Liver (tissue), 9 donors: ENCODE measurements around the gene SLC1A2. TPM values are rescaled to one million over a fixed set of nuclear protein-coding genes. Genes with fewer than 3 reads are reported as not detected.

Source experiments
- DNase-seq: peaks from one replicate; pipeline ENCODE4 v3.0.0-alpha.2; 2017; ENCODE audit warnings: low spot score
- H3K27ac ChIP-seq, 2 donors: one replicate each; pipeline ENCODE4 v1.7.0; 2013; ENCODE audit warnings: inconsistent platforms in 2 of 2, low read length in 2 of 2, control low read depth in 1 of 2, low read depth in 1 of 2, mild to moderate bottlenecking in 1 of 2
- H3K27me3 ChIP-seq, 4 donors: one replicate each; pipeline versions ENCODE4 v1.6.1 to v1.7.0; 2013; ENCODE audit warnings: low read length in 3 of 4, inconsistent platforms in 1 of 4, mild to moderate bottlenecking in 1 of 4, moderate library complexity in 1 of 4; ENCODE audit not compliant: control insufficient read depth in 4 of 4, insufficient read depth in 4 of 4
- H3K36me3 ChIP-seq, 4 donors: one replicate each; pipeline versions ENCODE4 v1.6.1 to v1.7.0; 2013; ENCODE audit warnings: low read length in 3 of 4, mild to moderate bottlenecking in 3 of 4, low read depth in 1 of 4, moderate library complexity in 1 of 4; ENCODE audit not compliant: control insufficient read depth in 4 of 4, insufficient read depth in 3 of 4
- H3K4me1 ChIP-seq, 4 donors: one replicate each; pipeline versions ENCODE4 v1.6.1 to v1.7.0; 2013; ENCODE audit warnings: low read length in 3 of 4, mild to moderate bottlenecking in 3 of 4, moderate library complexity in 1 of 4; ENCODE audit not compliant: control insufficient read depth in 4 of 4, insufficient read depth in 4 of 4
- H3K4me3 ChIP-seq, 3 donors: one replicate each; pipeline versions ENCODE4 v1.6.1 to v1.7.0; 2013; ENCODE audit warnings: low read length in 3 of 3, control low read depth in 1 of 3, low read depth in 1 of 3, mild to moderate bottlenecking in 1 of 3
- H3K9ac ChIP-seq, 2 donors: one replicate each; pipeline ENCODE4 v1.7.0; 2013; ENCODE audit warnings: low read length in 2 of 2, mild to moderate bottlenecking in 2 of 2, moderate library complexity in 2 of 2, control low read depth in 1 of 2, low read depth in 1 of 2
- H3K9me3 ChIP-seq, 4 donors: one replicate each; pipeline versions ENCODE4 v1.6.1 to v1.7.0; 2013; ENCODE audit warnings: low read length in 3 of 4; ENCODE audit not compliant: control insufficient read depth in 4 of 4
- FOXA2 ChIP-seq: IDR thresholded peaks from 2 replicates; pipeline ENCODE4 v1.6.1; 2016; ENCODE audit warnings: antibody characterized with exemption
- HNF4A ChIP-seq, 2 donors: conservative IDR thresholded peaks; 2 replicates each; pipeline ENCODE4 v1.6.1; 2016; ENCODE audit warnings: antibody characterized with exemption in 2 of 2, mild to moderate bottlenecking in 2 of 2
- HNF4G ChIP-seq: IDR thresholded peaks from 2 replicates; pipeline ENCODE4 v1.6.1; 2016; ENCODE audit warnings: antibody characterized with exemption
- RAD21 ChIP-seq, 2 donors: IDR thresholded peaks; 2 replicates each; pipeline ENCODE4 v1.6.1; 2016; ENCODE audit warnings: antibody characterized with exemption in 2 of 2, mild to moderate bottlenecking in 2 of 2
- RXRA ChIP-seq, 2 donors: IDR thresholded peaks; 2 replicates each; pipeline ENCODE4 v1.6.1; 2017 to 2018; ENCODE audit warnings: antibody characterized with exemption in 2 of 2, mild to moderate bottlenecking in 1 of 2
- YY1 ChIP-seq: IDR thresholded peaks from 2 replicates; pipeline ENCODE4 v1.6.1; 2016; ENCODE audit warnings: antibody characterized with exemption, mild to moderate bottlenecking
- WGBS: extraction: QIAGEN DNeasy Blood & Tissue Kit; methylation state at CpG from one replicate; pipeline ENCODE4 v1.1.7; 2013; 5-methylcytosine and 5-hydroxymethylcytosine counted together
- polyA plus RNA-seq, 2 donors: library from polyadenylated mRNA; stranded (reverse) in 1 of 2; unstranded in 1 of 2; fragments of 200-250 nt in 1 of 2; fragments of >200 nt in 1 of 2; fragmentation: Nextera tagmentation in 1 of 2; extraction: Ambion mirVana in 1 of 2; gene quantifications; one replicate each; pipeline versions ENCODE4 v1.2.1 to v1.2.3, GENCODE V29; 2013 to 2015
- total RNA-seq, 2 donors: library from RNA; depleted of rRNA; stranded (reverse); fragments of >200 nt; gene quantifications; one replicate each; pipeline ENCODE4 v1.2.3, GENCODE V29; 2014
- TF ChIP-seq, protein P1 (sequence below): fragments of 150-350 bp; IDR thresholded peaks from 2 replicates; pipeline ENCODE4 v1.5.1; 2017; ENCODE audit warnings: improper control_type of control experiment, low read depth, low read length; ENCODE audit not compliant: missing input control
- TF ChIP-seq, protein P2 (sequence below): IDR thresholded peaks from 2 replicates; pipeline ENCODE4 v1.6.1; 2016; ENCODE audit warnings: antibody characterized with exemption, mild to moderate bottlenecking
- donor health status: healthy.
- donor health status: healthy.
- donor health status: healthy.
- donor health status: healthy.
- donor health status: healthy.

Gene SLC1A2
- total and polyA plus RNA-seq, 4 donors = 6.4 to 19.5 (median 13.5) TPM

DNA sequence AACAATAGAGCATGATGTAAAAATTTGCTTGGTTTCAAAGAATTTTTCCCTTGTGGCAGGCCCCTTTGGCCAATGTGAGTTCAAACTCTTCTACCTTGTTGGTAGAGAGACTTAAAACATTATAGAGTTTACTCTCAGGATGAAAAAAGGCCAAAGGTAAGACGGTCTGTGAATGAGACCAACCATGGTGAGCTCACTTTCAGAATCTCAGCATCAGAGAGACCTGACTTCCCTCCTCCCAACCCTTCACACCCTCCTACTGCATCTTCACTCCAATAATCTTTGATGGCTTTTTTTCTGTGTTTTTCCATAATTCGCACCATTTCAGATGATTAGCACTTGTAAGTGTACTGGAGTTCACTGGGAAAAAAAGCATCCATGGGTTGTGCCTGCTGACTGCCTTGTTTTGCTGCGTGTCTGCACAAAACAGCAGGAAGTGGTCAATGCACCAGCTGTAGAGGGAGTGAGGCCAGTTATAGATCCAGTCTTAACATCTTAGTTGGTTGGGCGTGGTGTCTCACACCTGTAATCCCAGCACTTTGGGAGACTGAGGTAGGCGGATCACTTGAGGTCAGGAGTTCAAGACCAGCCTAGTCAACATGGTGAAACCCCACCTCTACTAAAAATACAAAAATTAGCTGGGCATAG lies 64.1 kb downstream of the SLC1A2 start (continued):
- TF ChIP-seq, protein P1, sequence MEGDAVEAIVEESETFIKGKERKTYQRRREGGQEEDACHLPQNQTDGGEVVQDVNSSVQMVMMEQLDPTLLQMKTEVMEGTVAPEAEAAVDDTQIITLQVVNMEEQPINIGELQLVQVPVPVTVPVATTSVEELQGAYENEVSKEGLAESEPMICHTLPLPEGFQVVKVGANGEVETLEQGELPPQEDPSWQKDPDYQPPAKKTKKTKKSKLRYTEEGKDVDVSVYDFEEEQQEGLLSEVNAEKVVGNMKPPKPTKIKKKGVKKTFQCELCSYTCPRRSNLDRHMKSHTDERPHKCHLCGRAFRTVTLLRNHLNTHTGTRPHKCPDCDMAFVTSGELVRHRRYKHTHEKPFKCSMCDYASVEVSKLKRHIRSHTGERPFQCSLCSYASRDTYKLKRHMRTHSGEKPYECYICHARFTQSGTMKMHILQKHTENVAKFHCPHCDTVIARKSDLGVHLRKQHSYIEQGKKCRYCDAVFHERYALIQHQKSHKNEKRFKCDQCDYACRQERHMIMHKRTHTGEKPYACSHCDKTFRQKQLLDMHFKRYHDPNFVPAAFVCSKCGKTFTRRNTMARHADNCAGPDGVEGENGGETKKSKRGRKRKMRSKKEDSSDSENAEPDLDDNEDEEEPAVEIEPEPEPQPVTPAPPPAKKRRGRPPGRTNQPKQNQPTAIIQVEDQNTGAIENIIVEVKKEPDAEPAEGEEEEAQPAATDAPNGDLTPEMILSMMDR = no peak

GRCh38 chr11:35354644-35355043 lies 64.7 kb downstream of the SLC1A2 start:
- Histone ChIP-seq H3K9ac (no peak overlapping the region), H3K27ac (no peak overlapping the region), H3K36me3 (no peaks in the 10 kb centered on the region), H3K27me3 (no peaks in the 10 kb centered on the region), H3K9me3 (no peaks in the 10 kb centered on the region), H3K4me1 (peaks cover 2 to 18% (median 12%) of the 10 kb centered on the region in 4 donors), H3K4me3 (no peak overlapping the region)
- TF ChIP-seq FOXA2 = no peak
- no peak for TF ChIP-seq HNF4G
- WGBS = 86% methylated on average over 7 of the region's 7 CpGs
- DNase-seq = no peak

- Histone ChIP-seq H3K9ac (no peak overlapping the region), H3K36me3 (no peaks in the 10 kb centered on the region), H3K4me3 (no peak overlapping the region), H3K27me3 (no peaks in the 10 kb centered on the region), H3K4me1 (peaks cover 0 to 16% (median 2%) of the 10 kb centered on the region in 4 donors), H3K9me3 (no peaks in the 10 kb centered on the region), H3K27ac (no peak overlapping the region)
- TF ChIP-seq, protein P2, sequence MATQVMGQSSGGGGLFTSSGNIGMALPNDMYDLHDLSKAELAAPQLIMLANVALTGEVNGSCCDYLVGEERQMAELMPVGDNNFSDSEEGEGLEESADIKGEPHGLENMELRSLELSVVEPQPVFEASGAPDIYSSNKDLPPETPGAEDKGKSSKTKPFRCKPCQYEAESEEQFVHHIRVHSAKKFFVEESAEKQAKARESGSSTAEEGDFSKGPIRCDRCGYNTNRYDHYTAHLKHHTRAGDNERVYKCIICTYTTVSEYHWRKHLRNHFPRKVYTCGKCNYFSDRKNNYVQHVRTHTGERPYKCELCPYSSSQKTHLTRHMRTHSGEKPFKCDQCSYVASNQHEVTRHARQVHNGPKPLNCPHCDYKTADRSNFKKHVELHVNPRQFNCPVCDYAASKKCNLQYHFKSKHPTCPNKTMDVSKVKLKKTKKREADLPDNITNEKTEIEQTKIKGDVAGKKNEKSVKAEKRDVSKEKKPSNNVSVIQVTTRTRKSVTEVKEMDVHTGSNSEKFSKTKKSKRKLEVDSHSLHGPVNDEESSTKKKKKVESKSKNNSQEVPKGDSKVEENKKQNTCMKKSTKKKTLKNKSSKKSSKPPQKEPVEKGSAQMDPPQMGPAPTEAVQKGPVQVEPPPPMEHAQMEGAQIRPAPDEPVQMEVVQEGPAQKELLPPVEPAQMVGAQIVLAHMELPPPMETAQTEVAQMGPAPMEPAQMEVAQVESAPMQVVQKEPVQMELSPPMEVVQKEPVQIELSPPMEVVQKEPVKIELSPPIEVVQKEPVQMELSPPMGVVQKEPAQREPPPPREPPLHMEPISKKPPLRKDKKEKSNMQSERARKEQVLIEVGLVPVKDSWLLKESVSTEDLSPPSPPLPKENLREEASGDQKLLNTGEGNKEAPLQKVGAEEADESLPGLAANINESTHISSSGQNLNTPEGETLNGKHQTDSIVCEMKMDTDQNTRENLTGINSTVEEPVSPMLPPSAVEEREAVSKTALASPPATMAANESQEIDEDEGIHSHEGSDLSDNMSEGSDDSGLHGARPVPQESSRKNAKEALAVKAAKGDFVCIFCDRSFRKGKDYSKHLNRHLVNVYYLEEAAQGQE = no peak
- TF ChIP-seq RAD21 (IDR thresholded peaks at IDR 0.05) (peak in 1 of 2 donors; percentile 8), HNF4A (conservative IDR thresholded peaks at IDR 0.05) (peak in 1 of 2 donors; percentile 50), RXRA (IDR thresholded peaks at IDR 0.05) (peak; percentile 10 to 51)
- 35% methylated on average over 3 of the region's 3 CpGs for WGBS
- DNase-seq = no peak
Measured at GRCh38 chr11:35352077-35352888, 67.1 kb downstream of the SLC1A2 start.

- DNase-seq = no peak
- no peak overlapping the region for H3K27ac ChIP-seq
- no peaks in the 10 kb centered on the region for H3K9me3 ChIP-seq
- H3K9ac ChIP-seq = no peak overlapping the region
- H3K4me1 ChIP-seq = peaks cover 2 to 19% (median 3%) of the 10 kb centered on the region in 4 donors
- no peaks in the 10 kb centered on the region for H3K36me3 ChIP-seq
- 97% methylated on average over 4 of the region's 4 CpGs for WGBS
- TF ChIP-seq RXRA (IDR thresholded peaks at IDR 0.05) (no peak), FOXA2 (no peak), YY1 (no peak), RAD21 (IDR thresholded peaks at IDR 0.05) (no peak), HNF4G (no peak)
- TF ChIP-seq, protein P2 = no peak
- H3K27me3 ChIP-seq = no peaks in the 10 kb centered on the region
- H3K4me3 ChIP-seq = no peak overlapping the region
Measured at GRCh38 chr11:35349897-35350296, 69.5 kb downstream of the SLC1A2 start.
